Stimulated activated CD4-positive, alpha-beta T cell treated with anti-CD3 and anti-CD28 coated beads, Interleukin-12 subunit alpha, Interleukin-12 subunit beta, amount 100 ng/mL, for 48 hours (primary cell): ENCODE results near the gene TEX14.

ENCODE experiments used
- DNase-seq, 3 donors: peaks; one replicate each; pipeline ENCODE4 v3.0.0-alpha.2; 2020; ENCODE audit warnings: low read depth in 2 of 3, low spot score in 1 of 3

Gene TEX14

DNA sequence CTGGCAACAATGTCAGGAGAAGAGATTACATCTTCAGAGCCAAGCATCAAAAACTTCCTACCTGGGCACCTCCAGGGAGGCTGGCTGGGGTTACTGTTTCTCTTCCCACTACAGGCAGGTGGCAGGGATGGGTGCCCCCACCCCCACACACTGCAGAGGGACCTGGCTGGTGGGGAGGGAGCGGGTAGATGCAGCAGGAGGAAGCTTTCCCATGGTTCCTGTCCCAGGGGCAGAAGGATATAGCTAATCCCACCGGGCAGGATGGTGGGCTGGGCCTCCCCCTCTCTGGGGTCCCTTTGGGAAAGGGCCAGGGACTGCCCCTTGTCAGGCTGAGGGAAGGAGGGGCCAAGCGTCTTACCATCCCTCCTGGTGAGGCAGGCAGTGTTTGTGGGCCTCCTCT is 160.7 kb downstream of the TEX14 start:
- DNase-seq, result no peak

DNA sequence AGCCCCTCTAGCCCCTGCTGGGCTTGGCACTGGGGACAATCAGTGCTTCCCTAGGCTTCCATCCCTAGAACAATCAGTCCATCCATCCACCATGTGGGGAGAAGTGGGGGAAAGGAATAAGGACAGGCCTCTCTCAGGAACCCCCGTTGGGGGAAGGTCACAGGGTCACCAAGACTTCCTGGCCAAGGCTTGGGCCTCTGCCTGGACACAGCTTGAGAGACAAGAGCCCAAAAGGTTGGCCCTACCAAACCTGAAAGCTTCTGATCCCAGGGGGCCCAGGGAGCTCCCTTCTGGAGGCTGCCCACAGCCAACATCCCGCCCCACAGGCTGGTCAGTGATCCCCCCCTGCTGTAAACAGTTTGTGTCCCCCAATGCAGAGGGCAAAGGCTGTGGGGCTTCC is 161.2 kb downstream of the TEX14 start:
- DNase-seq, result no peak

DNA sequence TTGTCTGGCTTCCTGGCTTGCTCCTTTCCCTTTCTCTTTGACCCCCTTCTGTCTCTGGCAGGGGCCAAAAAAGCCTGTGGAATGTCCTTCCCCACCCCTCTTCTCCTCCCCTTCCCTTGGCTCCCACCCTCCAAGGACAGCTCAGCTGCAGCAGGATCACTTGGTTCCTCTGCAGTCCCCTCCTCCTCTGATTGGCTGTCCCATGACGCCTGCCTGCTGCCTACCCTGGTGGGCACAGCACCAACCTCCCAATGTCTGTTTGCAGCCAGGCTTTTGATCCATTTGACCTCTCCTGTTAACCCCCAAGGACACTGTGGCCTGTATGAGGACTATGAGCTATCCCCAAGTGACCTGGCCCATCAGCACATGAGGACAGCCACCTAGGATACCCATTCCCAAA is 162.6 kb downstream of the TEX14 start:
- DNase-seq, result no peak

DNA sequence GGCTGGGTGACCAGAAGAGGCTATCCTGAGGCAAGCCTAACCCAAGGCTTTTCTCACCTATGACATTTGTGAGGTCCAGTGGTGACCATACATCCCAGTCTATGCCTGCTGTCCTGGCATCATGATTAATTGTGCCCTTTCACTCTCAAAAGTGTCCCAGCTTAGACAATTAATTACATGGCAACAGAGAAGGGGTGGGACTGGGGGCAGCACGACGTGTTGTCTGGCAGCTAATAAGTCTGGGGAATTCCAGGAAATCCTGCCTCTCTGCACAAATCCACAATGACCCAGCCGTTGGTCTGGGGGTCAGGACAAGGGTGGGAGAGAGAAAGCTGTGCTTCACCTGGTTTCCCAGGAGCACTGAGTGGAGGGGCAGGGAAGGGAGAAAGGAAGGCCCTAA is 163.4 kb downstream of the TEX14 start:
- DNase-seq, result no peak

DNA sequence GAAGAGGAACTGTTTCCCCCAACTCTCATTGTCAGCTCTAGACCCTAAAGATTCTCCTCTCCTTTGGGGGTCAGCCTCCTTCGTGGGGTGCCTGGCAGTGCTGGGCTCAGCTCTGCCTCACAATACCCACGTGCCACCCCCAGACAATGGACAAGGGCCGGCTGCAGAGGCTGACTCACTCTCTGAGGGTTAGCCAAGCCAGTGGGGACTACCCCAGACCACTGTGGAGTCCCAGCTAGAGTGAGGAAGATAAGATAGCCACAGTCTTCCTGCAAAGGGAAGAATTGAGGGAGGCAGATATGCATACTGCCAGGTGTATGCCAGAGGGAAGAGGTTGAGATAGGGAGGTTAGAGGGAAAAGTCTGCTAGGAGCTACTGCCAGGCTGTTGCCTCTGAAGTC is 163.9 kb downstream of the TEX14 start:
- no peak for DNase-seq

DNA sequence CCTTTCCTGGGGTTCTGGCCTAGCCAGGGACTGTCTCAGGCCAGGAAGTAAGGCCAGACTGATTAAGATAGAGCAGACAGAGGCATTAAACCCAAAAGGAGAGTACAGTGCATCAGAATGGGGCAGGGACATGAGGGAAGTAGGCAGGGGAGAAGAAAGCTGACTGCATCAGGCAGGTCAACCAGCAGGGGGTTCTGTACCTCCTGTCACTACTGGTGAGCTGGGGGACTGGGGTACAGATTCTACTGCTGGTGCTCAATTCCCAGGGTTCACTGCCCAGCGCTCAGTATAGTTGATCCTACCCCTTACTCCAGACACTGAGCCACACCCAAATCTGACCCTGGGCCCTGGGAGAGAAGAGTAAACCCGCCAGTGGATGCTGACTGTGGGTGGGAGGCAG is 164.5 kb downstream of the TEX14 start:
- no peak for DNase-seq

DNA sequence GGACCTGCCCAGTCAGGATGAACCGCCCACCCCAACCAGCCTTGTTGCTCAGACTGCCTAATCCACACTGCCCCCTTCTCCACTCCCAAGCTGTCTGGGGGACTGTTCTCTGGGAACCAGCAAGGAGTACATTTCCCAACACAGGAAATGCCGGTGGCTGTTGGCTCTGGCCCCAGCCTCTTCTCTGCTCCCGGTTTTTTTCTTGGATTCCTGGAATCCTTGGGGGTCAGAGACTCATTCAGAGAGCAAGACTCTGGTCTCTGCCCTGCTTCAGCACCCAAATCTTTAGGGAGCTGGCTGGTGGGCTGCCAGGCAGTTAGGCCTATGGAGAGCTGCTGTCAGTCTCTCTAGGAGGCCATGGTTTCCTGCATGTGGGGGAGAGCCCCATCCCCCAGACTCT is 166.6 kb downstream of the TEX14 start:
- DNase-seq, result no peak

DNA sequence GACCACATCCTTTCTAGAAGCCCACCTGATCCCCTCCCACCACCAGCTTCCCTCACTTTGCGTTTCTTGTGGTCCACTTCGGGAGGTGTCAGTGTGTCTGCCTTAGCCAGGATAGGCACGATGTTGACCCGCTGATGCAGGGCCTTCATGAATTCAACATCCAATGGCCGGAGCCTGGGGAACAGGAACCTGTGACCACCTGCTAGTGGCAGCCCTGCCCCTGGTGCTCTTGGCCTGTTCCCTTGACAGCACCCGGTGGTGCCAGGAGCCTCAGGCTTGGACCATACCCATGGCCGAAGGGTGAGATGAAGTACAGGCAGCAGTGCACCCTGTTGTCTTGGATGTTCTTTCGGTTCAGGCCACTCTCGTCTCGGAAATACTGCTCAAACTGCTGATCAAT is 170.2 kb downstream of the TEX14 start:
- DNase-seq, result no peak

DNA sequence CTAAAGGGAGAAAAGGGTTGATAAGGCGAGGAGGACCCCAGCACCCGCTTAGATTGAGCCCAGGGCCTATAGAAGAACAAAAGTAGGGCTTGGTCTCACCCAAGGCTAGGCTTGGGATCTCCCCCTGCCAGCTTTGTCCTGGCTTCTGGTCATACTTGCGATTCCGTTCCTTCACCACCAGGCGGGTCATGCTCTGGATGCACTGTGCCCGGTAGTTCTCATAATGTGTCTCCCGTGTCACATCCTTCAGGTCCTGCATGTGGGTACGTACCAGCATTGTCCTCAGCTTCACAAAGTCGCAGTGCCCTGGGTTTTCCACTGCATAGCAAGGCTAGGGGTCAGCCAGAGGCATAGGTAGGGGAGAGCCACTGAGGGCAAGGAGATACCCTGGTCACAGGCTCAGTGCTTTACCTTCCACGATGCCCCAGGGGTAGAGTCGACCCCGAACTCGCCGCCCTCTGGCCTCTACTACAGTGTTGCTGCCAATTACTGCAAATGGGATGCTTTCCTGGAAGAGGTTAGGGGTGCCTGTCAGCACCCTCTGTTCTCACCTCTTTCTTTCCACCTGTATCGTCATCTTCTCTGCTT is 170.9 kb downstream of the TEX14 start:
- DNase-seq, result no peak

DNA sequence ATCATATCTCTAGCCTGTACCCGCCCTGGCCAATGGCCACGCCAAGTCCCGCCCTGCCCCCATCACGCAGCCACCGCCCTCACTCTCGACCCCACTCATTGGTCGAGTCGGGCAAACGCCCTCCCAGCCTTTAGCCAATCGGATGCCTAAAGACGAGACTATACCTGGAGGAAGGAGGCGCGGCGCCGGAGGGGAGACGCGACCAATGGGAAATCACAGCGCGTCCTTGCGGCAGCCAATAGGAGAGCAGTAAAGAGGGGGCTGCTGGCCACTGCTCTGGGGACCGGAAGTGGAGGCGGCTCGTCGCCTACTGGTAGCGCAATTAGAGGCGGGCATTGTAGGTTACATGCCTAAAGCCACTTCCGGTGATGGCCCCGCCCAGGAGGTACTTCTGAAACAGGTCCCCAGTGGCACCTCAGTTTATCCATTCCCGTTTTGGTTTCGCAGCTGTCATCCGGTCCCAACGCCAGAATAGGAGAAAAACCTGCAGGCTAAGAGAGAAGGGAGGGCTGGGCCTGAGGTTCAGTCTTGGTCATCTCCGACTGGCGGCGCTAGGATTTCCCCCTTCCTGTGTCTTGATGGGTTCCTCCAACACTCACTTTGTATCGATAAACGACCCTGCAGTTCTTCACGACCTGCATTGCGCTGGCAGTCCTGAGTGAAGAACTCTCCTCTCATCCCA is 173.8 kb downstream of the TEX14 start:
- DNase-seq, result peak; percentile 97 to 100 (median 99)

DNA sequence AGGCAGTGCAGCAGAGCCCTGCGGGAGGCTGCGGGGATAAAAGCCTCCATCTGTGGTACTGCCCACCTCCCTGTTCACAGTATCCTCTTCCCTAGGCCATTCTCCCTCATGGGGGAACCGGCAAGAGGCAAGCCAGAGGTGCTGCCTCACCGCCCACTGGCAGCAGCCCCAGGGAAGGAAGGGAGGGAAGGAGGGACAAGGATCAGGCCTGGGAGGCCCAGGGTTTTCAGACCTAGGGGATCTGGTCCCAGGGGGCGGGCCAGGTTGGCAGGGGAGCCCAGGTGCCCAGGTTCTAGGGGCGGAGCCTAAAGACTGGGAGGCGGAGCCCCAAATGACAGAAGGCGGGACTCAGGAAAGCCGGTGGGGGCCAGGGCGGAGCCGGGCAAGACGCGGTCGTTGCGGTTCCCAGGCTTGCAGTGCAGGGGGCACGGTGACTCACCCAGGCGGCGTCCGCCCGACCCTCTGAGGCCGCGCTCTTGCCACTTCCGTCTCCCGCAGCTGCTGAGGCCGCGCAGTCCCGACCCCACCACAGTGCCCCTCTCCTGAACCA is 174.4 kb downstream of the TEX14 start:
- DNase-seq, result no peak

DNA sequence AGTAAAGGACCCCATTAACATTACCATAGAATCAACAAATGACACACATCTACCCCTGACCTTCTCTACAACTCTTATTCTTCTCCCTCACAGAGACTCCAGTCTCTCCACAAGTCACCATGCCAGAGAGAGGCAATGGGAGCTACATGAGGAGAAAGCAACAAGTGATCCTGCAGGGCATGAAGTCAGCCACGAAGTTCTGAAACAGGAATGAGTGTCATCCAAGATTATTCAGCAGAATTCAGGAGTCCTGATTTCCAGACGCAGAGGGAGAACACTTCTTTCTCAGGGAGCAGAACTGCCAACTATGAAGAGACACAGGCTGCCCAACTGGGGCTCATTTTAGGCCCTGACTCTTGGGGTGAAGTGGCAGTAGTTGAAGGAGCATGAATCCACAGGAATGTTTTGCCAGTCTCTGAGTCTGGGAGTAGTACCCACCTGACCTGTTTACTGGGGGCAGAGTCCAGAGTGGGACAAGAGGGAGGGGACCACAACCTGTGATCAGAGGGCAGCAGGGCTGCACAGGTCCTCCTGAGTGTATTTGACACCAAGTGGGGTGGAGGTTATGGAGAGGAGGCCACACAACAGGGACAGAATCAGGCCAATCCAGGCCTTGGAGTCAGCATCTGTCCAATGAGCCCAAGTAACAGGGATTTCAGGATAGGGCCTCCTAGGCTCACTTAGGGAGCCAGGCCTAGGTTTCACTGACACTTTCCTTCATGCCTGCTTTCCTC is 175.0 kb downstream of the TEX14 start:
- DNase-seq, result no peak

DNA sequence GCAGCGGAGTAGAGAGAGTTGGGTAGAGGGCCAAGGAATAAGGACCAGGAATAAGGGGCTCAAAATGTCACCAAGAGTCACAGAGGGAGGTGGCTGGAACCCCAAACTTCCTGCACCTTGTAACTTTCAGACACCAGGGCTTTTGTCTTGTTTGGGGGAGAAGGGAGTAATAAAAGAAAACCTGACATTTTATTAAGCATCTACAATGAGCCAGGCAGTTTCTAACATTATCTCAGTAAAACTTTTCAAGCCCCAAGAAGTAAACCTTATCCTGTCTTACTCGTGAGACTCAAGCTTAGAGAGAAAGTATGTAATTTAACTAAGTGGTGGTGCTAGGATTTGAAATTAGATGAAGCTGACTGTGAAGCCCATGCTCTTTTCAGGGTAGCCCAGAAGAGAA is 176.6 kb downstream of the TEX14 start:
- DNase-seq, result no peak

DNA sequence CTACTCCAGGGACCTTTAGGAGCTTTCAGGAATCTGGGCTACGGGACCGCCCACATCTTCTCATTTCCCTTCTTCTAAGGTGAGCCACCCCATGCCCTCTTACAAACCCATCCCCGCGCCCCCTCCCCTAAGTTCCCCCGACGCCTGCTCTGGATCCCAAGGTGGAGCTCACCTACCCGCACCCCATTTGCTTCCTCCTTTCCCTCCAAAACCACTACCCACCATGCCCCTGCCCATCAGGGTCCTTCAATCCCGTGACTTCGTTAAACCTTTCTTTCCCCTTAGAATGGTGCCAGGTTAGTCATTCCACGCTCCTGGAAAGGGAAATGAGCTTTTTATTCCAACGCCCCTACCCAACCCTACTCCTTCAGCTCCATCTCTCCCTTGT is 177.1 kb downstream of the TEX14 start:
- no peak for DNase-seq

DNA sequence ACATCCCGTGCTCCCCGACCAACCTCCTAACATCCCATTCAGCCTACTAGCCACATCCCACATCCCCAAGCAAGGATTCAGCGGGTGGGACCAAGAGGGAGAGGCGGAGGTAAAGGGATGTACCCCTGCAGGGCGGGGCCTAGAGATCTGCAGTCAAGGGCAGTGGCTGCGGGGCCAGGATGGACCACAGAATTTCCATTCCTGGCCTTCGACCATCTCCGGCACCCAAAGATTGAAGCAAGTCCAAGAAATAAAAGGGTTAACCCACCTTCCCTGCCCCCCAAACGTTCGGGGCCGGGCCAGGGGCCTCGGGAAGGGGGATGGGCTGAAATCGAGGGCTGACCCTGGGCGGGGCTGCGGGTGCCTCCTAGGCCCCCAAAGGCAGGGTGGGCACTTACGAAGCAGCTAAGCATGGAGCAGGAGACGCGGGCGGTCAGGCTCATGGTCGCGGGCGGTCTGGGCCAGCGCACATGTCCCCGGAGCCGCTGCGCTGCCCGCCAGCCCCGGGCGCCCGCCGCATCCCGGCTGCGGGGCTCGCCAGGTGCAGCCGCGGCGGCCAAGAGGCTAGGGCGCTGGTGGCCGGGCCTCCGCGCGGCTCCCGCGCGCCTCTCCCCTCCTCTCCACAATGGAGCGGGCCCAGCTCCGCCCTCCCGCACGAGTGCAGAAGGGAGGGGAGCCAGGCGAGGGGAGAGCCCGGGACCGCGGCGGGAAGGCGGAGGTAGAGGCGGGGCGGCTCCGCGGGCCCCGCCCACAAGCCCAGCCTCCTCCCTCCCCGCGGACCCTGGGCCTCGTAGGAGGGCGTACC is 177.7 kb downstream of the TEX14 start, which contains the start of gene MTMR4:
MTMR4 (minus strand) TSS at position 674 of the 805 bp plus-strand sequence; CDS start at position 443, 231 bp downstream.
- DNase-seq, result peak; percentile 55 to 74 (median 66)

DNA sequence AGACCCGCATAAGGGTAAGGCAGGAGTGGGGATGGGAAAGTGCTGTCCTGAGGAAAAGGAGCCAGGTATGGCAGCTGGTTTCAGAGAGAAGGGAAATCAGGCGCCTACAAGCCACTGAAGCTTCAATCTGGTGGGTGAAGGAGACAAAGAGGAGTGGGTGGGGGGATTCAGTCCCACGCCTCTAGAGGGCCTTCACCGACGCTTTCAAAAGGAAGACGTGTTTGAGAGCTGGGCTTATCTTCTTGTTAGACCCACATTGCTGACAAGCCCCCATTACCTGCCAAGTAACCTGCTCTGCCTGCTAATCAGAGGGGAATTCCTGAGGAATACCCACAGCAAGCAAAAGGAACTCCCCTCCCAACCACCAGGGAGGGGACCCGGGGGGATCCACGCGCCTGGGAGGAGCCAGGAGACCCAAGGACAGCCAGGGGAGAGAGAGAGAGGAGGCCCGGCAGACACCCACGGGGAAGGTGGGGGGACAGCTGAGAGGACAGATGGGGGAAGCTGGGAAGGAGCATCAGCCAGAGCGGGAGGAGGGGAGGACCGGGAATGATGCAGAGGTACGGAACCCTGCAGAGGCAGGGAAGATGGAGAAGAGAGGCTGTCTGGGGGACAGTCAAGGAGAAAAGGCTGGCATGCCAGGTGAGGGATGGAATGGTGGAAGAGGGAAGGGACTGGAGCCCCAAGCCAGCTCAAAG is 178.4 kb downstream of the TEX14 start:
- DNase-seq, result no peak

DNA sequence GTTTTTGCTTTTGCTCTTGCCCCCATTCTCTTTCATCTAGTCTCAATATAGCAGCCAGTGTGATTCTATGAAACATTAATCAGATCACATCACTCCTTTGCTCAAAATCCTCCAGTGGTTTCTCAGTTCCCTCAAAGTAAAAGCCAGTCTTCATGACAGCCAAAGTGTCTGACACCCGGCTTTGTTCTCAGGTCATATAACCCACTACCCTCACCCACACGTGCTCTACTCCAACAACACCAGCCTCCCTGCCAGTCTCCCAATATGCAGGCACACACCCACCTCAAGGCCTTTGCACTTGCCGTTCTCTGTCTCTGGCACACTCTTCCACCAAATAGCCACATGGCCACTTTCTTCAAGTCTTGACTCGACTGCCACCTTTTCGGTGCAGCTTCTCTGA is 181.8 kb downstream of the TEX14 start:
- DNase-seq, result no peak

DNA sequence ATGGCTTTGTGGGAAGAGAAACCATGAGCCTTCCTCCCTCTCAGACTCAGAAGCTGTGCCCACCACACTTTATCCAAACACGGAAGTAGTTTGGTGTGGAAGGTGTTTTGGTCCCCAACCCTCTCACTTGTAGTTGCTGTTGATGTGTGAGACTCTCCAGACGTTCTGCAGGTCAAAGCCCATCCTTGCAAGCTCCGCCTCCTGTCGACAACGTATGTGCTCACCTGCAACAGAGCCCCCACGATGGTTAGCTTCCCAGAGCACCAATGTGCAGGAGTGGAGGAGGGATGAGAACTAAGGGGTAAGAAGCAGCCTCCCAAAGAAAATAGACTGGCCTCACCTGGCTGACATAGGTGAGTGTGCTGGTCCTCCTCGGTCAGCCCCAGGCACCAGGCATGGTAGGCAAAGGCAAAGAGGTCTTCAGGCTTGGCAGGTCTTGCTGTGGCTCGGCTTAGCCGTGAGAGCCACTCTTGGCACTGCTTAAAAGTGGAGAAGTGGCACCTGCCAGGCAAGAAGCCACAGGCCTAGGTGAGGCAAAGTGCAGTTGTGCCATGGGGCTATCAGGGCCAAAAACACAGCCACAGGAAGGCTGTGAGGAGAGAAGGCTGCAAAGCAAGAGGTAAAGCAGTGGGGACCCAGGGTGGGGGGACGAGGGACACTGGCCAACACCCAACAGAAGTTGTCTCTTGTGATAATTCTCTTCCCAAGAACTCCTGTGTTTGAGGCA is 183.3 kb downstream of the TEX14 start:
- DNase-seq, result no peak

DNA sequence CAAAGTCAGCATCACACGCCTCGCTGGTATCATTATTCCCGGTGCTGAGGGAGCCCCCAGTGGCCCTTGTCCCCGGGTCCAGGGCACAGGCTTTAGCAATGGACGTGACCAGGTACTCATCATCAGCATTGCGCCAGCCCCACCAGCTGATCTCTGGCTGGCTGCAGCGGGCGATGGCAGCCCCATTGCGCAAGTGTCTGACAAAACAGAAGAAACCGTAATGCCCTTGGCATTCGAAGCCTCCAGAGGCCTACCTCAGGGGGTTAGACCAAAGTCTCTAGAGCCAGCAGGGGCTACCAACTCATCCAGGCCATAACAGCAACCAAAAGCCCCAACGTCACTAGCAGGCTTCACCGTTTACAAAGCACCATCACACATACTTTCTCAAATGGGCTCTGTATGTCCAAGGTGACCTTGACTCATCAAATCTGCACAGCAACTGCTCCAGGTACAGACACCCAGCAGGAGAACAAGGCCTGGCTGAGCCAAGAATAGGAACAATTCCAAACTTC is 184.7 kb downstream of the TEX14 start:
- no peak for DNase-seq
